ENCODE results near the gene STXBP3. TPM values are rescaled to one million over a fixed set of nuclear protein-coding genes. Genes with fewer than 3 reads are reported as not detected.

Gene STXBP3
- total and polyA plus RNA-seq, 9 of the 15 experiments (the other 6 are each of a cell fraction or from before 2014, with no cell fraction given) = 32.5 to 52.5 (median 39.2) TPM

DNA sequence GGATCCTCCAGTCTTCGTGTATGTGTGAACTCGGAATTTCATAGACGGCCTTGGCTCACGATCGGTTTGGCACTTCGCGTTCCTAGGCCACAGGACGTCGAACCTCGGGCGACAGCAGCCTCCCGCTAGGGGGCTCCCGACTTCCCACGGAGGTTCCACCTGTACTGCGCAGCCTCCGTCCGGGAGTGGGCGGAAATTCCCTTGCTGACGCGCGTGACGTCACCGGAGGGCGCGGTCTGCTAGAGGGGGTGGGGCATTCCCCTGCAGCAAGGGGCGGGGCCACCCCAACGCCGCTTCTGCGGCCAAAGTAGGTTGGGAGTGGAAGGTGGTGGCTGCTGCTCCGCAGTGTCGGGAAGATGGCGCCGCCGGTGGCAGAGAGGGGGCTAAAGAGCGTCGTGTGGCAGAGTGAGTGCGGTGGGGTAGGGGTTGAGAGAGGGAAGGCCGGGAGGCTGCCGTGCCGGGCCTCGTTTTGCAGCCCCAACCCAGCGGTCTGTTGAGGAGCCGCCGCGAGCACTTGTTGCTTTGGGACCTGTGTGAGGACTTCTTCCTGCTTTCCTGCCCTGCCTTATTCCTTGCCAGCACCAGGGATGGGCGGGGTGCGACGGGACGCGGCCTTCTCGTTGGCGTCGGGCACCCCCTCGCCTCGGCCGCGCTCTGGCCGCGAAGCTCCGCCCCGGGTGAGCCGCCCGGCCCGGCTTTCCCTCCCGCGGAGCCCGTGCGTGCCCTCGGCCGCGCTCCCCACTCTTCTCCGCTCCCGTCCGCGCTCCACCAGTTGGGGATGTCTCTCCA lies at the start of gene STXBP3 (continued):
- TF ChIP-seq KHSRP (IDR thresholded peaks at IDR 0.05) (peak; percentile 95), NR2C1 (IDR thresholded peaks at IDR 0.05) (no peak), NR2C1 (tag; IDR thresholded peaks at IDR 0.05) (no peak), MEIS2 (IDR thresholded peaks at IDR 0.05; ENCODE audit: partially characterized antibody) (peak; percentile 47), POLR2G (IDR thresholded peaks at IDR 0.05; ENCODE audit: low read depth, low read length) (peak; percentile 99), SMAD2 (IDR thresholded peaks at IDR 0.05; ENCODE audit: low read depth, low read length) (no peak), KLF10 (CRISPR knock-in tag; IDR thresholded peaks at IDR 0.05) (no peak), PTTG1 (tag; IDR thresholded peaks at IDR 0.05; ENCODE audit: low read depth) (no peak), ELK1 (CRISPR knock-in tag; IDR thresholded peaks at IDR 0.05) (no peak), SNRNP70 (optimal IDR thresholded peaks at IDR 0.05; ENCODE audit: low read depth, low read length) (no peak), NFE2L1 (tag; IDR thresholded peaks at IDR 0.05; ENCODE audit: borderline replicate concordance, low read depth) (no peak), ARID2 (IDR thresholded peaks at IDR 0.05) (peak; percentile 34; the same call in 1 of the 2 replicates), PYGO2 (tag; IDR thresholded peaks at IDR 0.05) (no peak), FOXJ3 (CRISPR knock-in tag; IDR thresholded peaks at IDR 0.05) (no peak), POLR2B (IDR thresholded peaks at IDR 0.05; ENCODE audit: low read depth, partially characterized antibody) (peak; percentile 99), ZBED1 (IDR thresholded peaks at IDR 0.05) (peak; percentile 73; the same call in 1 of the 2 replicates), DNMT1 (IDR thresholded peaks at IDR 0.05) (no peak)
- TF ChIP-seq, protein P1, sequence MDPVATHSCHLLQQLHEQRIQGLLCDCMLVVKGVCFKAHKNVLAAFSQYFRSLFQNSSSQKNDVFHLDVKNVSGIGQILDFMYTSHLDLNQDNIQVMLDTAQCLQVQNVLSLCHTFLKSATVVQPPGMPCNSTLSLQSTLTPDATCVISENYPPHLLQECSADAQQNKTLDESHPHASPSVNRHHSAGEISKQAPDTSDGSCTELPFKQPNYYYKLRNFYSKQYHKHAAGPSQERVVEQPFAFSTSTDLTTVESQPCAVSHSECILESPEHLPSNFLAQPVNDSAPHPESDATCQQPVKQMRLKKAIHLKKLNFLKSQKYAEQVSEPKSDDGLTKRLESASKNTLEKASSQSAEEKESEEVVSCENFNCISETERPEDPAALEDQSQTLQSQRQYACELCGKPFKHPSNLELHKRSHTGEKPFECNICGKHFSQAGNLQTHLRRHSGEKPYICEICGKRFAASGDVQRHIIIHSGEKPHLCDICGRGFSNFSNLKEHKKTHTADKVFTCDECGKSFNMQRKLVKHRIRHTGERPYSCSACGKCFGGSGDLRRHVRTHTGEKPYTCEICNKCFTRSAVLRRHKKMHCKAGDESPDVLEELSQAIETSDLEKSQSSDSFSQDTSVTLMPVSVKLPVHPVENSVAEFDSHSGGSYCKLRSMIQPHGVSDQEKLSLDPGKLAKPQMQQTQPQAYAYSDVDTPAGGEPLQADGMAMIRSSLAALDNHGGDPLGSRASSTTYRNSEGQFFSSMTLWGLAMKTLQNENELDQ (CRISPR knock-in tag; IDR thresholded peaks at IDR 0.05; ENCODE audit: borderline replicate concordance) = no peak
- TF ChIP-seq, protein P2, sequence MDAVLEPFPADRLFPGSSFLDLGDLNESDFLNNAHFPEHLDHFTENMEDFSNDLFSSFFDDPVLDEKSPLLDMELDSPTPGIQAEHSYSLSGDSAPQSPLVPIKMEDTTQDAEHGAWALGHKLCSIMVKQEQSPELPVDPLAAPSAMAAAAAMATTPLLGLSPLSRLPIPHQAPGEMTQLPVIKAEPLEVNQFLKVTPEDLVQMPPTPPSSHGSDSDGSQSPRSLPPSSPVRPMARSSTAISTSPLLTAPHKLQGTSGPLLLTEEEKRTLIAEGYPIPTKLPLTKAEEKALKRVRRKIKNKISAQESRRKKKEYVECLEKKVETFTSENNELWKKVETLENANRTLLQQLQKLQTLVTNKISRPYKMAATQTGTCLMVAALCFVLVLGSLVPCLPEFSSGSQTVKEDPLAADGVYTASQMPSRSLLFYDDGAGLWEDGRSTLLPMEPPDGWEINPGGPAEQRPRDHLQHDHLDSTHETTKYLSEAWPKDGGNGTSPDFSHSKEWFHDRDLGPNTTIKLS (IDR thresholded peaks at IDR 0.05; ENCODE audit: borderline replicate concordance, low read depth) = peak; percentile 71; the same call in 1 of the 2 replicates
- TF ChIP-seq, protein P3, sequence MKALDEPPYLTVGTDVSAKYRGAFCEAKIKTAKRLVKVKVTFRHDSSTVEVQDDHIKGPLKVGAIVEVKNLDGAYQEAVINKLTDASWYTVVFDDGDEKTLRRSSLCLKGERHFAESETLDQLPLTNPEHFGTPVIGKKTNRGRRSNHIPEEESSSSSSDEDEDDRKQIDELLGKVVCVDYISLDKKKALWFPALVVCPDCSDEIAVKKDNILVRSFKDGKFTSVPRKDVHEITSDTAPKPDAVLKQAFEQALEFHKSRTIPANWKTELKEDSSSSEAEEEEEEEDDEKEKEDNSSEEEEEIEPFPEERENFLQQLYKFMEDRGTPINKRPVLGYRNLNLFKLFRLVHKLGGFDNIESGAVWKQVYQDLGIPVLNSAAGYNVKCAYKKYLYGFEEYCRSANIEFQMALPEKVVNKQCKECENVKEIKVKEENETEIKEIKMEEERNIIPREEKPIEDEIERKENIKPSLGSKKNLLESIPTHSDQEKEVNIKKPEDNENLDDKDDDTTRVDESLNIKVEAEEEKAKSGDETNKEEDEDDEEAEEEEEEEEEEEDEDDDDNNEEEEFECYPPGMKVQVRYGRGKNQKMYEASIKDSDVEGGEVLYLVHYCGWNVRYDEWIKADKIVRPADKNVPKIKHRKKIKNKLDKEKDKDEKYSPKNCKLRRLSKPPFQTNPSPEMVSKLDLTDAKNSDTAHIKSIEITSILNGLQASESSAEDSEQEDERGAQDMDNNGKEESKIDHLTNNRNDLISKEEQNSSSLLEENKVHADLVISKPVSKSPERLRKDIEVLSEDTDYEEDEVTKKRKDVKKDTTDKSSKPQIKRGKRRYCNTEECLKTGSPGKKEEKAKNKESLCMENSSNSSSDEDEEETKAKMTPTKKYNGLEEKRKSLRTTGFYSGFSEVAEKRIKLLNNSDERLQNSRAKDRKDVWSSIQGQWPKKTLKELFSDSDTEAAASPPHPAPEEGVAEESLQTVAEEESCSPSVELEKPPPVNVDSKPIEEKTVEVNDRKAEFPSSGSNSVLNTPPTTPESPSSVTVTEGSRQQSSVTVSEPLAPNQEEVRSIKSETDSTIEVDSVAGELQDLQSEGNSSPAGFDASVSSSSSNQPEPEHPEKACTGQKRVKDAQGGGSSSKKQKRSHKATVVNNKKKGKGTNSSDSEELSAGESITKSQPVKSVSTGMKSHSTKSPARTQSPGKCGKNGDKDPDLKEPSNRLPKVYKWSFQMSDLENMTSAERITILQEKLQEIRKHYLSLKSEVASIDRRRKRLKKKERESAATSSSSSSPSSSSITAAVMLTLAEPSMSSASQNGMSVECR (CRISPR knock-in tag; IDR thresholded peaks at IDR 0.05) = peak; percentile 65; the same call in 1 of the 2 replicates
